Activated naive CD8-positive, alpha-beta T cell treated with anti-CD3 and anti-CD28 coated beads, Interleukin-2, amount 50 U/mL, for 24 hours (primary cell): ENCODE data around the gene PCDH1.

ENCODE experiments used
- ATAC-seq: fragments of 150-1000 bp; cut with Tn5 transposase; one replicate; pipeline ENCODE4 v1.10.0; 2021
- DNase-seq: peaks from one replicate; pipeline ENCODE4 v3.0.0; 2021
- H3K27ac Mint-ChIP-seq: one replicate; pipeline ENCODE4 v1.8.0; 2021; ENCODE audit warnings: mild to moderate bottlenecking, mixed read lengths
- H3K27me3 Mint-ChIP-seq: one replicate; pipeline ENCODE4 v1.8.0; 2021; ENCODE audit warnings: mixed read lengths
- H3K36me3 Mint-ChIP-seq: one replicate; pipeline ENCODE4 v1.8.0; 2021; ENCODE audit warnings: low read depth, mixed read lengths
- H3K4me1 Mint-ChIP-seq: one replicate; pipeline ENCODE4 v1.8.0; 2021; ENCODE audit warnings: mixed read lengths
- H3K4me3 Mint-ChIP-seq: one replicate; pipeline ENCODE4 v1.8.0; 2021; ENCODE audit warnings: mild to moderate bottlenecking, moderate library complexity, mixed read lengths
- H3K9me3 Mint-ChIP-seq: one replicate; pipeline ENCODE4 v1.8.0; 2021; ENCODE audit warnings: mixed read lengths

PCDH1 gene

DNA sequence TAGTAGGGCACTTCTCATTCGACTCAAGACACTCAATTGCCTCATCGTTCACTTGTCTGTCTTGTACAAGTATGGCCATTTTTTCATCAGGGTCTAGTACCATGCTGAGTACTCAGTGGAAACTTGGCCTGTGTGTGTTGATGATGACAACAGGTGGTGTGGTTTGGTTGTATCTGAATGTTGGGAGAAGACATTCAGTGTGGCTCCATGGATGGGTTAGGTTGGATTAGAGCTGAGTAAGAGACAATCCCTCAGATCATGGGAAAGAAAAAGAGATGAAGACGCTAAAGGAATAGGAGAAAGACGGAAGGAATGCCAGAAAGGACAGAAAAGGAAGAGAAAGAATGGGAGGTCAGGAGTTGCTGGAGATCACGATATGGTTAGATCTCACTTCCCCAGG lies 17.0 kb downstream of the PCDH1 start:
- ATAC-seq, result no peak
- H3K4me3 Mint-ChIP-seq, result no peak overlapping the region
- DNase-seq, result no peak
- no peaks in the 10 kb centered on the region for H3K9me3 Mint-ChIP-seq
- H3K27ac Mint-ChIP-seq, result no peak overlapping the region
- no peaks in the 10 kb centered on the region for H3K4me1 Mint-ChIP-seq
- H3K27me3 Mint-ChIP-seq, result peaks cover 10% of the 10 kb centered on the region
- no peaks in the 10 kb centered on the region for H3K36me3 Mint-ChIP-seq

DNA sequence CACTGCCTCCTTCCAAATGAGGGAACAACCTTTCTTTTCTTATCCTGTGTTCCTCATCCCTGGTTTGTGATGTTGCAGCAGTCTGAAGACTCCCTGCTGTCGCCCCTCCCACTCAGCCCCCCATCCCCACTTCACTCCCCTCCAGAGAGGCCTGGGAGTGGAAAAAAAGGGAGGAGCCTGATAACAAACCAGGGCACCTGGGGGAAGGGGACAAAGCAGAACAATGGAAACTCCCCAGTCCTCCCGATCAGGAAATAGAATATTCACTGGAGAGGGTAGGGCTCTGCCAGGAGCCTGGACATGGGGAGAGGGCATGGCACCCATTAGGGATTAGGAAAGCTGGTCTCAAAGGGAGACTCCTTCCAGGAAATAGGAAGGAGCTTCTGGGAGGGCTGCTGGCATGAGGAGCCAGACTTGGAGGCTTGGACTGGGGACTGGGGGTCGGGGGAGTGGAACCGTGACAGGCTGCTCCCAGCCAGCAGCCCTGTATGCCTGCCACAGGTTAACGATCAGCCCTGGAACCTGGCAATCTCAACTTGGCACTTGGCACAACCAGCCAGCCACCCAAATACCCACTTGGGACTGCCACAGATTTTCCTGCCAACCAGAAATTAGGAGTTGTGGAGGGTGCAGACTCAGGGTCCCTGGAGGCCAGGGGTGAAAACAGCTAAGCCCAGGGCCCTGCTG lies 20.0 kb downstream of the PCDH1 start:
- DNase-seq (no peak), ATAC-seq (no peak)
- Mint-ChIP-seq H3K36me3 (no peaks in the 10 kb centered on the region), H3K4me1 (no peaks in the 10 kb centered on the region), H3K4me3 (no peak overlapping the region), H3K27ac (no peak overlapping the region), H3K27me3 (peaks cover 10% of the 10 kb centered on the region), H3K9me3 (no peaks in the 10 kb centered on the region)

DNA sequence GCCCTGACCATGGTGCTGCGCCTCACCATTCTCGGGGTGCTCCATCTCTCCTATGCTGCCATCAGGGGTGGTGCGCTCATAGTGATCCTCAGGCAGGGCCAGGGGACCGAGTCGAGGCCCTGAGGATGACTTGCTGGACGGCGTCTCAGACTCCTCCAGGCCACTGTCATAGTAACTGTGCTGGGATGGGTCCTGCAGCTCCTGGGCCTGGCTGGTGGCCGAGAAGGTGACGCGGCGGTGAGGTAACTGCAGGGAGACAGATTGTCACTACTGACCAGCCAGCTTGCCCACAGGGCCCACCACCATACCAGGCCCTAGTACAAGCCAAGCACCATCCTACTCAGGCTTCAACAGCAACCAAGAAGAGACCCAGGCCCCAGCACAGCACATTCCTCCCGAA lies 21.0 kb downstream of the PCDH1 start:
- peaks cover 8% of the 10 kb centered on the region for H3K27me3 Mint-ChIP-seq
- DNase-seq, result no peak
- H3K9me3 Mint-ChIP-seq, result no peaks in the 10 kb centered on the region
- H3K27ac Mint-ChIP-seq, result no peak overlapping the region
- H3K4me3 Mint-ChIP-seq, result no peak overlapping the region
- no peaks in the 10 kb centered on the region for H3K4me1 Mint-ChIP-seq
- ATAC-seq, result peak; percentile 13
- H3K36me3 Mint-ChIP-seq, result no peaks in the 10 kb centered on the region

DNA sequence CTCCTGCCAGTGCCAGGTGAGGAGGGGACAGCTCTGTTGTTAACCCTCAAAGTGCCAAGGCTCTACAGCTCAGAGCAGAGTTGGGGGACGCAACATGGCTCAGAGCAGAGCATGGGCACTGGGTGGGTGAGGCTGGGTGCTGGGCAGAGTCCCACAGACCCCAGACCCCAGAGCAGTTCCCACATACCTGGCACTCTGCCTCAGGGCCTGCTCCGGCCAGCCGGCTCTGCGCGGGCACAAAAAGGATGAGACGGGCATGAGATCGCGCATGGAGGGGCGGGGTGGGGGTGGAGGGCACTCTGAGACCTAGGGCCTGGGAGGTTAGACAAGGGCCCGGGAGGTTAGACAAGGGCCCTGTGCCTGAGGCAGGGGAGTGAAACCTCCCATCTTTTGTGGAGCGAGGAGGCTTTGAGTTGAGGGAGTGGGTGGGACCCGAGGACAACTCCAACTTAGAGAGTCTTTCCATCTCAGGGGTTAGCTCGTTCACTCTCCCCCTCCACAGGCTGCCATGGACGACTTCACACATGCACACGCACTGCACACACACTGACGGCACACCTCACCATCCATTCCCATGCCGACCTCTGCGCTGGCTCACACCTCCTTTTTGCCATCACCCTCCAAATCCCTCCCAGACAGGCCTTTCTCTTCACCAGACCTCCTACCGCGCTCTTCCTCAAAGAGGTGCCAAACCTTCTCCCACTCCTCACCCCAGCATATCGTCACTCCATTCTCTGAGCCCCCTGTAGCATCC lies 22.0 kb downstream of the PCDH1 start:
- H3K4me3 Mint-ChIP-seq, result no peak overlapping the region
- DNase-seq, result no peak
- no peaks in the 10 kb centered on the region for H3K4me1 Mint-ChIP-seq
- no peaks in the 10 kb centered on the region for H3K9me3 Mint-ChIP-seq
- H3K36me3 Mint-ChIP-seq, result no peaks in the 10 kb centered on the region
- ATAC-seq, result no peak
- H3K27ac Mint-ChIP-seq, result no peak overlapping the region
- peaks cover 4% of the 10 kb centered on the region for H3K27me3 Mint-ChIP-seq

DNA sequence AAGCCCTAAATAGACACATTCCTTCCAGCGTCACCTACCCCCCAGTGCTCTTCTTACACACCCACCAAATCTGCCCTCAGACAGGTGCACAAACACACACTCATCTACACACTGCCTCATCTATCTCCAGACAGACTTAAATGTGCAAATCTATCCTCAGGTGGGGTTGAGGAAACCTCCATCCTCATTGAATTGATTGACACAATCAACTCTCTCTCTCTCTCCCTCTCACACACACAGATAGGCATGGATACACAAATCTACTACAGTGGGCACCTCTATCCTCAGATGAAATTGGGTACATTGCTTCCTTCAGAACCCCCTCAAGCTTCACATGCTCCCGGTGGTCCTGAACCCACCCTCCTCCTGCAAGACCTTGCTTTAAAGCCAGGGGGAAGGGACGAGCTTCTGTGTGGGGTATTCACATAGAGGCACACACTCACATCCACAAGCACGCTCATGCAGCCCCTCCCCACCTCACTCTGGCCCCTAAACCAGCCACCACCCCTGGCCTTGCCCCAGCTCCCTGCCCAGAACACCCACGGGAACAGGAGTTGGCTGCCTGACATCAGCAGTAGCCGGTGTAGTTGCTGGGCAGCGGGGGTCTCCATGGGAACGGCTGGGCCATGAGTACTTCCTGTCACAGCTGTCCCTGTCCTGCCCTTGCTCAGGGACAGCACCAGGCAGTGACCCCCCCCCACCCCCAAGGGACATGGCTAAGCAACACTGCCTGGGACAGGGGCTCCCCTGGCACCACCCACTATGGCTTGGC lies 22.8 kb downstream of the PCDH1 start:
- ATAC-seq (no peak), DNase-seq (no peak)
- no peaks in the 10 kb centered on the region for H3K36me3 Mint-ChIP-seq
- H3K9me3 Mint-ChIP-seq, result no peaks in the 10 kb centered on the region
- no peak overlapping the region for H3K4me3 Mint-ChIP-seq
- H3K27me3 Mint-ChIP-seq, result peaks cover 3% of the 10 kb centered on the region
- peak overlapping the region; percentile 4 for H3K27ac Mint-ChIP-seq
- no peaks in the 10 kb centered on the region for H3K4me1 Mint-ChIP-seq

DNA sequence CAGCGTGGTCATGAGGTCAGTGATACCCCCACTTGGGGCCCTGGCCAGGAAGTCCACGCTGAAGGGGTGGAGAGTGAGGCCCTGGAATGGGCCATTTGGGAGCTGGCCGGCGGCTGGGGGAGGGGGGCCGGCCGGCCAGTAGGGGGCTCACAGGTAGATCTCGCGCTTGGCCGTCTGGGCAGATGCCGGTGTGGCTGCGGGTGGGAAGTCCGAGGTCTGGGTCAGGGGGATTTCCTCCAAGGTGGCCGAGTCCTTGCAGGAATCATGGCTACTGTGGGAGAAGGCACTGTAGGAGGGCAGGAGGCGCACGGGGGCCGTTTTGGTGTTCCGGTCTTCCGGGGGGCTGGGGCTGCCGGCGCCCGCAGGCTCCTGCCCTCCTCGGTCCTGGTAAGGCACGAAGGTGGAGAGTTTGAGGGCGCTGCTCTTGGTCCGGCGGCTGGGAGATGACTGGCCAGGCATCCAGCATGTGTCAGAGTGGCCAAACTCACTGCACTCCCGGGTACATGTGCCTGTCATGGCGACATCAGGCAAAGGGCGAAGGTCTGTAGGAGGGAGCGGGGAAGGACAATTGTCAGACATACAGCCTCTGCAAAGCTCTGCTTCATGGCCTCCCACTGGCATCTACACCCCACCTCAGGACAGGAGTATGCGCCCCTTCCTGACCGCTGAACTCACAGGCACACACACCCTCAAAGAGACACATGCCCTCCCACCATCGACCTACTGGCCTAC lies 24.1 kb downstream of the PCDH1 start:
- Mint-ChIP-seq H3K36me3 (no peaks in the 10 kb centered on the region), H3K27me3 (no peaks in the 10 kb centered on the region), H3K4me3 (no peak overlapping the region), H3K9me3 (no peaks in the 10 kb centered on the region), H3K4me1 (peaks cover 3% of the 10 kb centered on the region), H3K27ac (no peak overlapping the region)
- ATAC-seq, result no peak
- no peak for DNase-seq

DNA sequence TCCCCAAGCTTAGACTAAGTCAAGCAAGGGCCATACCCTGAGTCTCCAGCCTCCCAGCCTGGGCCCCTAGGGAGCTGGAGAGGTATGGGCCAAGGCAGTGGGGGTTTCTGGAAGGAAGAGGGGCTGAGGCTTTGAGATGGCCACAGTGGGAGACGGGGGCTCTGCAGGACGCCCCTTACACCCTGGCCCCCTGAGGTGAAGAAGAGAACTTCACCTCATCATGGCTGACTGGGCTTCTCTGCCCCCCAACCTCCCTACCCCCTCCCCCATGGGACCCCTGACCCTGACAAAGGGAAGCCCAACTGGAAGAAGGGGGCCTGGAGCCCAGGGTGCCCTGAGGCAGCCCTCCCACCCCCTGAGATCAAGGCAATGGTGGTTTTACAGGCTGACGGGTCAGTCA lies 25.8 kb downstream of the PCDH1 start:
- no peak for DNase-seq
- no peak overlapping the region for H3K27ac Mint-ChIP-seq
- H3K9me3 Mint-ChIP-seq, result no peaks in the 10 kb centered on the region
- H3K36me3 Mint-ChIP-seq, result no peaks in the 10 kb centered on the region
- no peak for ATAC-seq
- peaks cover 6% of the 10 kb centered on the region for H3K27me3 Mint-ChIP-seq
- H3K4me3 Mint-ChIP-seq, result no peak overlapping the region
- peaks cover 10% of the 10 kb centered on the region for H3K4me1 Mint-ChIP-seq

DNA sequence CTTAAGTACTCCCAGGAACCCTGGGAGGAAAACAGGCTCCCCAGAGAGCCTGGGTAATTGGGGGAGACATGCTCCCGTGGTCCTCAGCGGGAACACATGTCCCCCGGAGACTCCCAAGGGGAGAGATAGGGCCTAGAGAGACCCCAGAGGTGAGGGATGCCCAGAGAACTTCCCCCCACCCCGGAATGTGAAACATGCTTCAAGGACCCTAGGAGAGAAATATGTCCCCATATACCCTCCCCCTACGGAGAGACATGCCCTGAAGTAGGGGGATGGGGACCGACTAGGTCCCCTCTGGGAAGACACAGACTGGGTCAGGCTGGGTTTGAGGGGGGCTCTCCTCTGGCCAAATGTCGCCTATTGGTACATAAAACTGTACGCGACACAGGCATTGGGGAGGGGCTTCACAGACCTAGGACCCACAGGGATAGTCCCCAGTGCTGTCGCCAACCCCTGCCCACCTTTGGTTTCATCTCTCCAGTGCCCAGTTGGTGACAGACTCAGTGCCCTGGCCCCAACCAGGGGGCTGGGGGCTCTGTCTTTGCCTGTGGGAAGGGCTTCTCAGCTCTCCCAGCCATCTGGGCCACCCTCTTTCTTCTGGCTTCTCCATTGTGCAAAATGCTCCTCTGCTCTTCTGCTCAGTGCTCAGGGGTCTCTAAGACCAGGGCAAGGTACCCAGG lies 26.9 kb downstream of the PCDH1 start:
- H3K27ac Mint-ChIP-seq, result no peak overlapping the region
- no peaks in the 10 kb centered on the region for H3K9me3 Mint-ChIP-seq
- peaks cover 6% of the 10 kb centered on the region for H3K27me3 Mint-ChIP-seq
- DNase-seq (no peak), ATAC-seq (no peak)
- H3K4me1 Mint-ChIP-seq, result peaks cover 10% of the 10 kb centered on the region
- H3K36me3 Mint-ChIP-seq, result no peaks in the 10 kb centered on the region
- H3K4me3 Mint-ChIP-seq, result no peak overlapping the region

DNA sequence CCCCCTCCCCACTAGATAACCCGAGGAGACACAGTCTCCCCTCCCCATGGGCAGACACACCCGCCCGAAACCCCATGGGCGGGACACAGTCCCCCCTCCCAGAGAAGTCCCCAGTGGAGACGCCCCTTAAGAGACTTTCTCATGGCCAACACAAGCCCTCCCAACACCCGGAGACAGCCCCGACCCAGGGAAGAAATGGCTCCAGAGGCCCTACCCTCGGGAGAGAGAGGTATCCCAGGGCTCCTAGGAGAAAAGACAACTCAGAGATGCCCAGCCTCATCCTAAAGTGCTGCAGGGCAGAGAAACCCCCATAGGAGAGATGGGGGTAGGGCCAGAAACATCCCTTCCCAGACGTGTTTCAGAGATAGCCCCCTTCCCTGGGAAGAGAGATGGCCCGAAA lies 27.4 kb downstream of the PCDH1 start:
- ATAC-seq (no peak), DNase-seq (no peak)
- Mint-ChIP-seq H3K36me3 (no peaks in the 10 kb centered on the region), H3K27me3 (peaks cover 6% of the 10 kb centered on the region), H3K27ac (no peak overlapping the region), H3K4me3 (peak overlapping the region; percentile 43), H3K4me1 (peaks cover 13% of the 10 kb centered on the region), H3K9me3 (no peaks in the 10 kb centered on the region)

DNA sequence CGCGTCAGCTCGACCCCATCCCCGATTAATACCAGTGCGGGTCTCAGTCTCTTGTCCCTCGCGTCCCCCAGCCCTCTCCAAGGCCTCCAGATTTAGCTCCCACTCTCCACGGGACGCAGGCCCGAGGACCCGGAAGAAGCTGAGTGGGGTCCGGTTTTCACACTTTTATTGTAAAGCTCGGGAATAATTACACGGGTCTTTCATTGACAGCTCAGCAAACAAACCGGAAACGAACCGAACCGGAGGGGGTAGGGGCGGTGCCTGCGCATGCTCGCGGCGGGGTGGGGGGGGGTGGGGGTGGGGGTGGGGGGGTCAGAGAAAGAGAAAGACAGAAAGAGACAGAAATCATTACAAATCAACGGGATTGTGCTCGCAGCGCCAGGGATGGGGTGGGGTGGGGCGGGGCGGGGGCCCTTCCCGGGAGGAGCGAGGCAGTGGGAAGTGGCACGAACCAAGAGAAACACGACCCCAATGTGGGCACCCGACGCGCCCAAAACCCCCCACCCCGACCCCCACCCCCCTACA lies 27.9 kb downstream of the PCDH1 start:
- ATAC-seq, result no peak
- Mint-ChIP-seq H3K27me3 (peaks cover 6% of the 10 kb centered on the region), H3K4me3 (peak overlapping the region; percentile 80), H3K36me3 (no peaks in the 10 kb centered on the region), H3K4me1 (peaks cover 15% of the 10 kb centered on the region), H3K27ac (peak overlapping the region; percentile 64), H3K9me3 (no peaks in the 10 kb centered on the region)
- peak; percentile 31 for DNase-seq

DNA sequence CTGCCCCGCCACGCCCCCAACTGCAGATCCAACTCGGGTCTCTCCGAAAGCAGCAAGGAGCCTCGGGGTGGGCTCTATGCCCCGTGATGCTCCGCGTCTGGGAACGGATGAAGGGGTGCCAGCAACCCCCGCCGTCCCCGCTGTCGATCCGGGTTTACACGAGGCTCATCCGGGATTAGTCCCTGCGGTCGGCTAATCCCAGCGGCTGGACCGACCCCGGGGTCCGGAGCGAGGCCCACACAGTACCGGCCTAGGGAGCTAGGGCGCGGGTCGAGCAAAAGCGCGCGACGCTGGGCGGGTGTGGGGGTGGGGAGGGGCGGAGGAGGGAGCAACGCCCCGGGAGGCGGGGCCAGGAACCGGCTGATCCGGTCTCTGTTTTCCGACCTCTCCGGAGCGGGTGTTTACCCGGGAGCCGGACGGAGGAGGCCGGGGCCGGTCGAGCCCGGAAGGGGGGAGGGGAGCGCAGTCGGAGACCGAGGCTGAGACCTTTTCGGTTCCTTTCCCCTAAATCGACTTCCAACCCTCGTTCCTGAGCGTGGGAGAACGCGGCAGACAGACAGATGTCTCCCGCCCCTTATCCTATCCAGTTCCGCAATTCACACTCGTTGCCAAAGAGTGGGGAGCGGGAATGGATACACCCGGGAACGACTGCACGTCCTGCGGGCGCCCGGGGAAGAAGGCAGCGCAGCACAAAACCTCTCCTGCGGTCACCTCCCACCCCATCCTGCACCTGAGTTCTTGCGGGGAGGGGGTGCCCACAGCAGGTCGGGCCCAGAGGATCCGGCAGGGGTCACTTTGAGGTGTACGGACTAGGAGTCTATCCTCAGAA lies 28.6 kb downstream of the PCDH1 start:
- H3K36me3 Mint-ChIP-seq, result no peaks in the 10 kb centered on the region
- H3K27me3 Mint-ChIP-seq, result peaks cover 6% of the 10 kb centered on the region
- peak overlapping the region; percentile 80 for H3K4me3 Mint-ChIP-seq
- peak; percentile 77 for DNase-seq
- peaks cover 20% of the 10 kb centered on the region for H3K4me1 Mint-ChIP-seq
- H3K9me3 Mint-ChIP-seq, result no peaks in the 10 kb centered on the region
- H3K27ac Mint-ChIP-seq, result peak overlapping the region; percentile 79
- peak; percentile 56 for ATAC-seq

DNA sequence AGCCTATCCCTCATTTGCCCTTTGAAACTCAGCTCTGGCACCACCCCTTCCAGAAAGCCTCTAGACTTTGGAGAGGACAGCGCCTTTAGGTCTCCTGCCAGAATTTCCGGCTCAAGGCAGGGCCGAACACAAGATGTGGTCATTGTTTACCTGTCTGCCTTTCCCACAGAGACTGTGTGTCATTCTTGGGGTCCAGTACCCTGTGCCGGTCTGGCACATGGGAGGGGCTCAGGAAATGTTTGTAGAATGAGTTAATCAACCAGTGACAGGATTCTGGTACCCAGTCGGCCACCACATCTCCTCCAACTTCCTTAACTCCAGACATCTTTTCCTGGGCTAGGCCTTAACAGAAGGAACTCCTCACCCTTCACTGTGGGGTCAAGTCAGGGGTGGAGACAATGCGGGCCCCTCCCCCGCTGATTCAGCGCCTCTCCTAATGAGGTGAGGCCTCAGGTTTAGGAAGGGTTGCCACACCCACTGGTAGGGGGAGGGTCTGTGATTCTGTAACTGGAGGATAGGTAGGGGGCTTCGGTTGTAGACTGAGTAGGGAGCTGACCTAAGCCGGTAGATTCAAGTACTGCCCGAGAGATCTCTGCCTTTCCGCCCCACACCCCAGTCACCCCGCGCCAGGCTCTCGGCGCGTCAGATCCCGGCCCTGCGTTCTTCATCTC lies 29.3 kb downstream of the PCDH1 start:
- Mint-ChIP-seq H3K36me3 (no peaks in the 10 kb centered on the region), H3K27ac (peak overlapping the region; percentile 79), H3K9me3 (no peaks in the 10 kb centered on the region), H3K4me1 (peaks cover 20% of the 10 kb centered on the region), H3K4me3 (peak overlapping the region; percentile 80), H3K27me3 (peaks cover 6% of the 10 kb centered on the region)
- DNase-seq (peak; percentile 57), ATAC-seq (peak; percentile 12)

DNA sequence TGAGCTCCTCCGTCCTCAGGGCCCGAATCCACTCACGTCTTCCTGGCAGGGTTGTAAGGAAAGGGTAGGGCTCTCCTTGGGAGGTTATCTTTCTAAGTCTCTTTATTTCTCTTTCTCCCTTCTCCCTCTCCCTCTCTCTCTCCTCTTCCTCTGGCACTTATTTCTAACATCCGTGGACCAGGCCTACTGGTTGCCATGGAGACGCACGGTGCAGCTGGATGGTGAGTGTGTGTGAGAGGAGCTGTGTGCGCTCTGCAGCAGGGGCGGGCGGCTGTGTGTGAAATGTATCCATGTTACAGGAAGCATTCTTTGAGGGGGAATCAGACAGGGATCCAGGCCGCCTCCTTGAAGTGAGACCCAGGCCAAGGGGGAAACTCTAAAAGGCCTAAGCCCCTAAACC lies 32.2 kb downstream of the PCDH1 start:
- Mint-ChIP-seq H3K4me3 (no peak overlapping the region), H3K27me3 (peaks cover 6% of the 10 kb centered on the region), H3K4me1 (peaks cover 20% of the 10 kb centered on the region), H3K36me3 (no peaks in the 10 kb centered on the region), H3K9me3 (no peaks in the 10 kb centered on the region), H3K27ac (no peak overlapping the region)
- no peak for DNase-seq
- no peak for ATAC-seq
